Endothelial cell of umbilical vein (primary cell): ENCODE data around the gene JARID2. TPM values are rescaled to one million over a fixed set of nuclear protein-coding genes. Genes with fewer than 3 reads are reported as not detected.

Source experiments
- BruUV-seq: library from RNA; stranded (reverse); fragments of 400-500 nt; replicated peaks from 2 replicates; lab custom pipeline; 2021; lab: Mats Ljungman, UMichigan
- CTCF ChIA-PET: fragments of 300-600, 350-600 bp; sonication (Branson Sonifier 250); formaldehyde crosslinking; loops from one replicate; lab custom pipeline; 2021; ENCODE audit warnings: antibody characterized with exemption, inconsistent platforms; lab: Charles Lee
- POLR2A ChIA-PET: fragments of 300-600, 350-600 bp; sonication (Branson Sonifier 250); formaldehyde crosslinking; loops from one replicate; lab custom pipeline; 2021; ENCODE audit warnings: antibody characterized with exemption, inconsistent platforms; lab: Charles Lee
- DNase-seq: peaks from one replicate; pipeline ENCODE4 v3.0.0-alpha.2; 2011; ENCODE audit warnings: low read depth, low spot score
- FAIRE-seq: peaks from 2 replicates; lab custom pipeline; 2011; peaks lifted over from hg19 to GRCh38; lab: Jason Lieb, UNC
- H2AFZ ChIP-seq: 2 replicates; pipeline ENCODE4 v1.6.0; 2012; ENCODE audit warnings: low read depth, low read length, control low read depth, inconsistent platforms
- H3K27ac ChIP-seq: 2 replicates; pipeline ENCODE4 v1.5.1; 2011; ENCODE audit warnings: low read depth, mild to moderate bottlenecking, control low read depth, low read length, moderate library complexity; ENCODE audit not compliant: insufficient read depth
- H3K27me3 ChIP-seq, 2 experiments: 2 replicates each; pipeline versions ENCODE4 v1.6.0 to v1.6.1; 2011; ENCODE audit warnings: low read length in 2 of 2, mixed read lengths in 1 of 2; ENCODE audit not compliant: control insufficient read depth in 2 of 2, insufficient read depth in 2 of 2
- H3K36me3 ChIP-seq, 2 experiments: 2 replicates in 1 of 2; 3 replicates in 1 of 2; pipeline ENCODE4 v1.5.1; 2011; ENCODE audit warnings: low read length in 2 of 2, mild to moderate bottlenecking in 1 of 2, moderate library complexity in 1 of 2; ENCODE audit not compliant: control insufficient read depth in 2 of 2, insufficient read depth in 2 of 2; ENCODE audit errors: extremely low read depth in 1 of 2
- H3K4me1 ChIP-seq: 3 replicates; pipeline ENCODE4 v1.5.1; 2011; ENCODE audit warnings: mild to moderate bottlenecking, low read length; ENCODE audit not compliant: control insufficient read depth, insufficient read depth; ENCODE audit errors: extremely low read depth
- H3K4me2 ChIP-seq: 2 replicates; pipeline ENCODE4 v1.6.1; 2011; ENCODE audit warnings: low read length, control low read depth, mixed read lengths; ENCODE audit not compliant: insufficient read depth
- H3K4me3 ChIP-seq, 3 experiments: fragments of 200-600 bp in 1 of 3; sonication (generic), shearing (Covaris generic) in 1 of 3; replicated peaks in 1 of 3; 2 replicates each; pipeline ENCODE4 v1.5.1; 2011 to 2016; ENCODE audit warnings: control low read depth in 3 of 3, low read length in 3 of 3, mild to moderate bottlenecking in 2 of 3, inconsistent platforms in 1 of 3, low read depth in 1 of 3, moderate library complexity in 1 of 3; ENCODE audit not compliant: insufficient read depth in 1 of 3
- H3K79me2 ChIP-seq: 2 replicates; pipeline ENCODE4 v1.6.0; 2012; ENCODE audit warnings: low read length, inconsistent platforms; ENCODE audit not compliant: control insufficient read depth, insufficient read depth
- H3K9ac ChIP-seq: replicated peaks from 2 replicates; pipeline ENCODE3; 2011; ENCODE audit warnings: low read length, control low read depth; ENCODE audit not compliant: insufficient read depth; ENCODE audit errors: extremely low read depth
- H3K9me1 ChIP-seq: replicated peaks from 3 replicates; pipeline ENCODE4 v1.6.0; 2011; ENCODE audit warnings: mild to moderate bottlenecking, low read length; ENCODE audit not compliant: control insufficient read depth, insufficient read depth; ENCODE audit errors: extremely low read depth
- H3K9me3 ChIP-seq: replicated peaks from 2 replicates; pipeline ENCODE4 v1.5.1; 2012; ENCODE audit warnings: low read length, inconsistent platforms; ENCODE audit not compliant: control insufficient read depth, insufficient read depth
- H4K20me1 ChIP-seq: replicated peaks from 2 replicates; pipeline ENCODE3; 2011; ENCODE audit warnings: mild to moderate bottlenecking, low read length; ENCODE audit not compliant: control insufficient read depth, insufficient read depth; ENCODE audit errors: extremely low read depth
- EZH2 ChIP-seq: IDR thresholded peaks from 2 replicates; pipeline ENCODE4 v1.6.1; 2012; ENCODE audit warnings: borderline replicate concordance, low read depth, mild to moderate bottlenecking, moderate library complexity, low read length, inconsistent platforms; ENCODE audit not compliant: severe bottlenecking
- GATA2 ChIP-seq: IDR thresholded peaks from 2 replicates; pipeline ENCODE4 v1.7.0; 2011; ENCODE audit warnings: low read depth, mild to moderate bottlenecking, moderate library complexity, mixed read lengths, low read length; ENCODE audit not compliant: insufficient read length, insufficient read depth
- JUN ChIP-seq: IDR thresholded peaks from 2 replicates; pipeline ENCODE4 v1.6.1; 2011; ENCODE audit warnings: borderline replicate concordance, low read depth; ENCODE audit not compliant: insufficient read length, insufficient read depth
- MAX ChIP-seq: IDR thresholded peaks from 2 replicates; pipeline ENCODE4 v1.6.1; 2011; ENCODE audit not compliant: insufficient read depth, insufficient read length
- MYC ChIP-seq: IDR thresholded peaks from one replicate; pipeline ENCODE4 v1.6.1; 2011; ENCODE audit warnings: mild to moderate bottlenecking, low read depth, low read length
- POLR2A ChIP-seq: IDR thresholded peaks from 2 replicates; pipeline ENCODE4 v1.6.1; 2012; ENCODE audit warnings: low read depth, mild to moderate bottlenecking, control low read depth, low read length
- POLR2AphosphoS5 ChIP-seq: IDR thresholded peaks from 2 replicates; pipeline ENCODE4 v1.6.1; 2012; ENCODE audit warnings: low read depth, mild to moderate bottlenecking, control low read depth, low read length, moderate library complexity; ENCODE audit not compliant: insufficient read depth
- dilution Hi-C: fragments of 300-500 bp; cut with MboI; formaldehyde crosslinking; loops from one replicate; pipeline ENCODE4 v1.15.0; 2019; ENCODE audit warnings: low sequenced_read_pairs; ENCODE audit not compliant: extremely low pct_ligation_motif_present
- intact Hi-C: fragments of 100-400 bp; cut with micrococcal nuclease; formaldehyde crosslinking; loops from one replicate; pipeline ENCODE4 v1.10.0; 2022
- polyA plus RNA-seq, 4 experiments: library from polyadenylated mRNA; depleted of rRNA in 3 of 4; stranded (reverse) in 3 of 4; unstranded in 1 of 4; fragments of >200 nt; gene quantifications; 2 replicates each; pipeline versions ENCODE4 v1.2.1 to v1.2.3, GENCODE V29; 2011 to 2012; ENCODE audit warnings: missing spikeins in 1 of 4
- total RNA-seq: library from RNA; stranded (reverse); gene quantifications from 2 replicates; pipeline ENCODE4 v1.2.3, GENCODE V29; 2021

JARID2 gene
- total and polyA plus RNA-seq, 2 donors (not counting 3 experiments of a cell fraction or from before 2014, with no cell fraction given): 2.9 to 10.6 TPM

GRCh38 chr6:15399641-15400470 is 154.0 kb downstream of the JARID2 start:
- H4K20me1 ChIP-seq: no peaks in the 10 kb centered on the region
- no peaks in the 10 kb centered on the region for H3K79me2 ChIP-seq

GRCh38 chr6:15400572-15401004 is 154.7 kb downstream of the JARID2 start:
- ChIA-PET POLR2A (interaction anchor here (0.6 kb wide), 1 partner anchor 33 kb away, joined by 3 read pairs; no protein-coding TSS in a partner anchor), CTCF (interaction anchor here (0.7 to 2.1 kb wide), 8 partner anchors 10 to 1354 kb away, joined by 3 to 13 read pairs (median 4); no protein-coding TSS in a partner anchor)
- H3K36me3 ChIP-seq: no peaks in the 10 kb centered on the region
- peaks cover 5% of the 10 kb centered on the region for H3K4me1 ChIP-seq
- H3K4me3 ChIP-seq: peak overlapping the region in 1 of 3 experiments; percentile 27
- no peak overlapping the region for H3K9ac ChIP-seq
- H3K27me3 ChIP-seq: no peaks in the 10 kb centered on the region
- peak; percentile 28 for FAIRE-seq
- H3K9me1 ChIP-seq: no peaks in the 10 kb centered on the region
- DNase-seq: peak; percentile 51
- peak overlapping the region; percentile 1 for H3K4me2 ChIP-seq
- no peaks in the 10 kb centered on the region for H4K20me1 ChIP-seq
- no peak overlapping the region for H2AFZ ChIP-seq
- dilution Hi-C loops: no loop called here
- no TSS peak for BruUV-seq
- no peaks in the 10 kb centered on the region for H3K9me3 ChIP-seq
- H3K79me2 ChIP-seq: no peaks in the 10 kb centered on the region
- TF ChIP-seq JUN (no peak), MYC (no peak), GATA2 (no peak), POLR2AphosphoS5 (no peak), EZH2 (no peak), MAX (no peak)
- intact Hi-C loops: loop anchor here (2.0 kb wide), 1 partner anchor 34 kb away; no protein-coding TSS in a partner anchor
- no peak overlapping the region for H3K27ac ChIP-seq

More at GRCh38 chr6:15399641-15400470, 154.0 kb downstream of the JARID2 start:
- Histone ChIP-seq H3K4me1 (peaks cover 5% of the 10 kb centered on the region), H3K4me3 (peak overlapping the region in 1 of 3 experiments; percentile 27), H3K9ac (no peak overlapping the region), H3K27ac (no peak overlapping the region), H3K27me3 (no peaks in the 10 kb centered on the region), H3K9me1 (no peaks in the 10 kb centered on the region), H2AFZ (no peak overlapping the region), H3K4me2 (peak overlapping the region; percentile 17), H3K36me3 (no peaks in the 10 kb centered on the region), H3K9me3 (no peaks in the 10 kb centered on the region)
- intact Hi-C loops: loop anchor here (2.0 kb wide), 1 partner anchor 35 kb away; no protein-coding TSS in a partner anchor
- ChIA-PET POLR2A (interaction anchor here (0.6 kb wide), 1 partner anchor 34 kb away, joined by 3 read pairs; no protein-coding TSS in a partner anchor), CTCF (interaction anchor here (0.7 to 2.1 kb wide), 8 partner anchors 10 to 1353 kb away, joined by 3 to 13 read pairs (median 4); no protein-coding TSS in a partner anchor)
- peak; percentile 87 for DNase-seq
- peak; percentile 42 for FAIRE-seq
- BruUV-seq: no TSS peak
- dilution Hi-C loops: no loop called here
- no peak for TF ChIP-seq EZH2
- no peak for TF ChIP-seq MYC
- no peak for TF ChIP-seq POLR2A
